Brain microvascular endothelial cell (primary cell): ENCODE results near the gene CRHR1.
"Not testable (repeated sequence)": the region's sequence is repeated elsewhere in the genome, so short reads cannot be mapped to it uniquely, and the experiment has no call there.

ENCODE experiments used
- DNase-seq: peaks from one replicate; pipeline ENCODE4 v3.0.0-alpha.2; 2020
- H3K27ac ChIP-seq: fragments of 250-450 bp; sonication (Bioruptor Pico); 2 replicates; pipeline ENCODE4 v1.5.1; 2020; ENCODE audit warnings: mild to moderate bottlenecking, moderate library complexity
- H3K27me3 ChIP-seq: fragments of 250-450 bp; sonication (Bioruptor Pico); replicated peaks from 2 replicates; pipeline ENCODE4 v1.5.1; 2020; ENCODE audit warnings: mild to moderate bottlenecking
- H3K36me3 ChIP-seq: fragments of 250-450 bp; sonication (Bioruptor Pico); replicated peaks from 2 replicates; pipeline ENCODE4 v1.5.1; 2020; ENCODE audit warnings: mild to moderate bottlenecking
- H3K4me3 ChIP-seq: 2 replicates; pipeline ENCODE4 v1.5.1; 2011; ENCODE audit warnings: low read depth, mild to moderate bottlenecking, control low read depth, low read length, moderate library complexity
- CTCF ChIP-seq: IDR thresholded peaks from 2 replicates; pipeline ENCODE4 v1.5.1; 2011; ENCODE audit warnings: low read depth, mild to moderate bottlenecking, moderate library complexity, low read length, control low read depth, inconsistent platforms; ENCODE audit errors: missing control alignments
- in situ Hi-C: cut with HindIII; loops from 2 replicates; pipeline ENCODE4 v1.10.0; 2017; ENCODE audit warnings: low sequenced_read_pairs, low pct_ligation_motif_present

The CRHR1 gene

GRCh38 chr17:45855691-45856336 lies 71.7 kb downstream of the CRHR1 start:
- Histone ChIP-seq H3K27ac (no peak overlapping the region), H3K36me3 (no peaks in the 10 kb centered on the region), H3K4me3 (no peak overlapping the region), H3K27me3 (no peaks in the 10 kb centered on the region)
- in situ Hi-C loops: loop anchor here (25.0 kb wide), 1 partner anchor 194 kb away; no protein-coding TSS in a partner anchor
- no peak for DNase-seq
- no peak for TF ChIP-seq CTCF

GRCh38 chr17:45857977-45858708 lies 74.0 kb downstream of the CRHR1 start:
- Histone ChIP-seq H3K27ac (no peak overlapping the region), H3K36me3 (no peaks in the 10 kb centered on the region), H3K4me3 (no peak overlapping the region), H3K27me3 (no peaks in the 10 kb centered on the region)
- DNase-seq: peak; percentile 22
- in situ Hi-C loops: loop anchor here (25.0 kb wide), 1 partner anchor 196 kb away; no protein-coding TSS in a partner anchor
- no peak for TF ChIP-seq CTCF

GRCh38 chr17:45861165-45861564 lies 77.0 kb downstream of the CRHR1 start:
- DNase-seq: no peak
- TF ChIP-seq CTCF: no peak
- in situ Hi-C loops: loop anchor here (25.0 kb wide), 1 partner anchor 199 kb away; no protein-coding TSS in a partner anchor
- Histone ChIP-seq H3K36me3 (no peaks in the 10 kb centered on the region), H3K27ac (no peak overlapping the region), H3K27me3 (peaks cover 3% of the 10 kb centered on the region), H3K4me3 (no peak overlapping the region)

- not testable (repeated sequence) for H3K36me3 ChIP-seq, DNase-seq, H3K27ac ChIP-seq, H3K27me3 ChIP-seq, H3K4me3 ChIP-seq
- in situ Hi-C loops: loop anchor here (25.0 kb wide), 1 partner anchor 200 kb away; no protein-coding TSS in a partner anchor
Observed at GRCh38 chr17:45862127-45862526, 78.0 kb downstream of the CRHR1 start.

- Histone ChIP-seq H3K4me3 (no peak overlapping the region), H3K27me3 (peaks cover 3% of the 10 kb centered on the region), H3K36me3 (no peaks in the 10 kb centered on the region), H3K27ac (no peak overlapping the region)
- DNase-seq: no peak
- in situ Hi-C loops: loop anchor here (25.0 kb wide), 1 partner anchor 202 kb away; no protein-coding TSS in a partner anchor
- TF ChIP-seq CTCF: no peak
Observed at GRCh38 chr17:45863857-45864654, 79.9 kb downstream of the CRHR1 start.

- peaks cover 3% of the 10 kb centered on the region for H3K27me3 ChIP-seq
- H3K36me3 ChIP-seq: no peaks in the 10 kb centered on the region
- no peak overlapping the region for H3K4me3 ChIP-seq
- H3K27ac ChIP-seq: no peak overlapping the region
- in situ Hi-C loops: loop anchor here (25.0 kb wide), 1 partner anchor 205 kb away; no protein-coding TSS in a partner anchor
- TF ChIP-seq CTCF: no peak
- no peak for DNase-seq
Observed at GRCh38 chr17:45867171-45867570, 83.1 kb downstream of the CRHR1 start.
